Naive B cell (primary cell): ENCODE data around the gene MADCAM1. TPM values are rescaled to one million over a fixed set of nuclear protein-coding genes. Genes with fewer than 3 reads are reported as not detected.
"Not testable (repeated sequence)": the region's sequence is repeated elsewhere in the genome, so short reads cannot be mapped to it uniquely, and the experiment has no call there.

Source experiments
- ATAC-seq, 2 donors: fragments of 150-1000 bp; cut with Tn5 transposase; 2 replicates each; pipeline ENCODE4 v1.10.0; 2021; ENCODE audit warnings: low read depth in 2 of 2, mild to moderate bottlenecking in 2 of 2, moderate library complexity in 2 of 2
- DNase-seq: peaks from one replicate; pipeline ENCODE4 v3.0.0; 2022
- H3K27ac Mint-ChIP-seq, 6 donors: one replicate each; pipeline ENCODE4 v1.8.0; 2020 to 2022; ENCODE audit warnings: mild to moderate bottlenecking in 6 of 6, mixed read lengths in 6 of 6, moderate library complexity in 5 of 6, inconsistent platforms in 2 of 6
- H3K27me3 Mint-ChIP-seq, 3 donors: one replicate each; pipeline ENCODE4 v1.8.0; 2021 to 2022; ENCODE audit warnings: mixed read lengths in 3 of 3, mild to moderate bottlenecking in 1 of 3
- H3K36me3 Mint-ChIP-seq, 2 donors: one replicate each; pipeline ENCODE4 v1.8.0; 2020 to 2022; ENCODE audit warnings: mixed read lengths in 2 of 2, inconsistent platforms in 1 of 2, mild to moderate bottlenecking in 1 of 2
- H3K4me1 Mint-ChIP-seq, 3 donors: one replicate each; pipeline ENCODE4 v1.8.0; 2020 to 2022; ENCODE audit warnings: mixed read lengths in 3 of 3, inconsistent platforms in 1 of 3, mild to moderate bottlenecking in 1 of 3, moderate library complexity in 1 of 3
- H3K4me3 Mint-ChIP-seq, 8 donors: one replicate each; pipeline ENCODE4 v1.8.0; 2020 to 2022; ENCODE audit warnings: mild to moderate bottlenecking in 8 of 8, mixed read lengths in 8 of 8, moderate library complexity in 8 of 8, inconsistent platforms in 2 of 8
- H3K9me3 Mint-ChIP-seq, 7 donors: one replicate each; pipeline ENCODE4 v1.8.0; 2020 to 2022; ENCODE audit warnings: mixed read lengths in 7 of 7, mild to moderate bottlenecking in 5 of 7, inconsistent platforms in 2 of 7, moderate library complexity in 1 of 7
- polyA plus RNA-seq, 6 donors: library from polyadenylated mRNA; unstranded; fragments of 300-500 nt; fragmentation: Illumina TruSeq; gene quantifications; one replicate each; pipeline ENCODE4 v1.2.3, GENCODE V29; 2021; ENCODE audit warnings: low read depth in 6 of 6

Gene MADCAM1
- polyA plus RNA-seq: under 1 TPM in 4 of 6 donors, not detected in 2; 0.24 to 0.34 (median 0.30) TPM

DNA sequence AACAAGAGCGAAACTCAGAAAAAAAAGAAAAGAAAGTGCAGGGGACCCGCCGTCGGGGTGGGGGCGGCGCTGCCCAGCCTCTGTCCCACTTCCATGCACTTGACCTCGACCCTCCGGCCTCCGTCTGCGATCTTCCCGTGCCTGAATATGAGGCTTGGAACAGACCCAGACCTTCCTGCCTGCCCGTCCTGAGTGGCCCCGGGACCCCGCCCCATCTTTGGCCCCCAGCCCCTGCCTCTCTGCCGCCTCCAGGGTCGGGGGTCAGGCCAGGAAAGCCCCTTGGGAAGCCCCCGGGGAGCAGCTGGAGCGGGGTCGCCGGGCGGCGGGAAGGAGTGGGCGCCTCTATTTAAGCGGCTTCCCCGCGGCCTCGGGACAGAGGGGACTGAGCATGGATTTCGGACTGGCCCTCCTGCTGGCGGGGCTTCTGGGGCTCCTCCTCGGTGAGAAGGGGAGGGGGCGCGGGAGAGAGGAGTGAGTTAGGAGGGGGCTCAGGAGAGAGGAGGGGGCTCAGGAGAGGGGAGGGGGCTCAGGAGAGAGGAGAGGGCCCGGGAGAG, at the start of gene MADCAM1:
MADCAM1 (plus strand) TSS at position 375 of the 554 bp plus-strand sequence; CDS start at position 389, 14 bp downstream.
- ATAC-seq: no peak
- no peak for DNase-seq
- Mint-ChIP-seq H3K27ac (peak within 1 kb of the TSS in 2 of 6 donors; percentile 18 to 82), H3K4me3 (peak within 1 kb of the TSS in 4 of 8 donors; percentile 10 to 67 (median 32)), H3K9me3 (peaks cover 0 to 4% (median 0%) of the 10 kb centered on the region in 7 donors), H3K27me3 (peaks cover 7 to 26% (median 26%) of the 10 kb centered on the region in 3 donors), H3K4me1 (peaks cover 13 to 19% (median 17%) of the 10 kb centered on the region in 3 donors), H3K36me3 (peaks cover 0 to 9% of the 10 kb centered on the region in 2 donors)

DNA sequence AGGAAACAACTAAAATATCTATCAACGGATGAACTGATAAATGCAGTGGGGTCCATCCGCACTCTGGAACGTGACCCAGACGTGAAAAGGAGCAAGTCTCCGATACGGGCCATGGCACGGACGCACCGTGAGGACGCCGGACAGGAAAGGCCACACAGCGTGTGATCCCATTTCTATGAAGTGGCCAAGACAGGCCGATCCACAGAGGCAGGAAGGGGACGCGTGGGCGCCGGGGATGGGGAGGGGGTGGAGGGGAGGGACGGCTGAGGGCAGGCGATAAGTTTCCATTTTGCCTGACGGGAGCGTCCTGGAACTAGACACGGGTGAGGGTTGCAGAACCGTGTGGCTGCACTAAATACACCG, 49.2 kb upstream of the MADCAM1 start:
- H3K27me3 Mint-ChIP-seq: peaks cover 0 to 7% (median 4%) of the 10 kb centered on the region in 3 donors
- H3K36me3 Mint-ChIP-seq: peaks cover 0 to 2% of the 10 kb centered on the region in 2 donors
- peaks cover 0 to 2% (median 0%) of the 10 kb centered on the region in 3 donors for H3K4me1 Mint-ChIP-seq
- no peak for ATAC-seq
- no peak for DNase-seq
- H3K9me3 Mint-ChIP-seq: peaks cover 0 to 7% (median 4%) of the 10 kb centered on the region in 7 donors
- H3K4me3 Mint-ChIP-seq: no peak overlapping the region
- H3K27ac Mint-ChIP-seq: no peak overlapping the region

DNA sequence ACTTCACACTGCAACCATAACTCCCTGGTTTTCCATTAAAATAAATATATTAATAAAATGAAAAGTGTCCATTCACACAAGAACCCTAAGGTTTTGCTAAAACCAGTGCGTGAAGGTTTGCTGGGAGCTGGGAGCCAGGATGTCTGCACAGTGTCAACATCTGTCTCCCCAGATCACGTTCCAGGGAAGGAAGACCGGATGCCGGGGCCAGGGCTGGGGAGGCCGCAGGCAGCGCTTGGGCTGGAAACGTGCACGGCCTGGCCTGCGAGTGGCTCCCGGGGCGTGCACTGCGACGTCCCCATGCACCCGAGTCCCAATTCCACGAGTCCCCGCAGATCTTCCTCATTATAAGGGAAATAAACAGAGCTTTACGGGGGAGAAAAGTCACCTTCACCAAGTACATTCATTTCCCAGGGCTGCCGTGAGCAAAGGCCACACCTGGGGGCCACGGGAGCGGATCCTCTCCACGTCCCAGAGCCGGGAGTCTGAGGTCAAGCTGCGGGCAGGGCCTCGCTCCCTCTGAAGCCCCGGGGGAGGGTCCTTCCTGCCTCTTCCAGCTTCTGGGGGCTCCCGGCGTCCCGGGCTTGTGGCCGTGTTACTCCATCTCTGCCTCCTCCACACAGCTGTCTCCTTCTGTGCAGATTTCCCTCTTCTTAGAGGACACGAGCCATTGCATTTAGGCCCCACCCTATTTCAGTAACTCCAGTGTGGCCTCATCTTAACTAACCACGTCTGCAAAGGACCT, 48.3 kb upstream of the MADCAM1 start:
- Mint-ChIP-seq H3K27ac (peak overlapping the region in 1 of 6 donors; percentile 72), H3K27me3 (peaks cover 0 to 6% (median 0%) of the 10 kb centered on the region in 3 donors), H3K36me3 (no peaks in the 10 kb centered on the region), H3K4me1 (no peaks in the 10 kb centered on the region), H3K4me3 (no peak overlapping the region), H3K9me3 (peaks cover 0 to 5% (median 4%) of the 10 kb centered on the region in 7 donors)
- ATAC-seq: no peak
- no peak for DNase-seq

DNA sequence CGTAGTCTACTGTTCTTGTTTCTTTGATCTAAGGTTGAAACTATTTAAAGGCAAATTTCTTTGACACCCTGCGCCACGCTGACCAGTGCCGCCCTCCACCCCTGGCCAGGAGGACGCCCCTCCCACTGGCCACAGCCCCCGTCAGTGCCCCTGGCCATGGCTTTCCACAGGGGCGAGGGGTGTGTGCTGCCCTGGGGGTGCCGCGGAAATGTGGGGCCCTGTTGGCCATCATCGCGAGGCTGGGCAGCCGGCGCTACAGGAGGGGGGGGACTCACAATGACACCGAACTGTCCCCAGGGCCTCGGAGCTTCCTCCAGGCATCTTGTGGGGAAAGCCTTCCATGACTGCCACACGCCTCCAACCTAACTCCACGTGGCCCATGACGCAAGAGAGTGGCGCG, 46.4 kb upstream of the MADCAM1 start:
- Mint-ChIP-seq H3K27ac (no peak overlapping the region), H3K27me3 (no peaks in the 10 kb centered on the region), H3K4me3 (no peak overlapping the region), H3K4me1 (no peaks in the 10 kb centered on the region), H3K36me3 (no peaks in the 10 kb centered on the region), H3K9me3 (peaks cover 0 to 5% (median 5%) of the 10 kb centered on the region in 7 donors)
- no peak for ATAC-seq
- no peak for DNase-seq

DNA sequence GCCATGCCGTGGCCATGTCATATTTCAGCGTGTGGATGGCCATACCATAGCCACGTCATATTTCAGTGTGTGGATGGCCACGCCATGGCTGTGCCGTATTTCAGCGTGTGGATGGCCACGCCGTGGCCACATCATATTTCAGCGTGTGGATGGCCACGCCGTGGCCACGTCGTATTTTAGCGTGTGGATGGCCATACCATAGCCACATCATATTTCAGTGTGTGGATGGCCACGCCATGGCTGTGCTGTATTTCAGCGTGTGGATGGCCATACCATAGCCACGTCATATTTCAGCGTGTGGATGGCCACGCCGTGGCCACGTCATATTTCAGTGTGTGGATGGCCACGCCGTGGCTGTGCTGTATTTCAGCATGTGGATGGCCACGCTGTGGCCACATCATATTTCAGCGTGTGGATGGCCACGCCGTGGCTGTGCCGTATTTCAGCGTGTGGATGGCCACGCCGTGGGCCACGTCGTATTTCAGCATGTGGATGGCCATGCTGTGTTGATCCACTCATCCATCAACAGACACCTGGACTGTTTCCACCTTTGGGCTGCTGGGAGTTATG, 45.3 kb upstream of the MADCAM1 start:
- not testable (repeated sequence) for H3K4me3 Mint-ChIP-seq, H3K36me3 Mint-ChIP-seq, H3K4me1 Mint-ChIP-seq, H3K27ac Mint-ChIP-seq, H3K9me3 Mint-ChIP-seq, DNase-seq, H3K27me3 Mint-ChIP-seq, ATAC-seq

DNA sequence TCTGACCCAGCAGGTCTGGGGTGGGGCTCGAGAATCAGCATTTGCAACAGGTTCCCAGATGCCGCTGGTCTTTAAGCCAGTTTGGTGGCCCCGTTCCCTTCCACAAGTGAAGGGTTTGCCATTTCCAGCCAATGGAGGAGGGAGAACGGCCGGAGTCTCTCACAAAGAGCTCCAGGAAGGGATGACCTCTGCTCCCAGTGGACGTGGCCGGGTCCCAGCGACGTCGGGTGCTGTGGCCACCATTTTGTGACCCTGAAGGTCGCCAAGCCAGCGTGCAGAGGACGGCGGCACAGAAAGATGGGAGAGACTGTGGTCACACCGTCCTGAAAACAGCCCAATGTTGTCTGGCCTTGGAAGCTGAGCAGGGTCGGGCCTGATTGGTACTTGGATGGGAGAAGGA, 43.5 kb upstream of the MADCAM1 start:
- Mint-ChIP-seq H3K4me3 (no peak overlapping the region), H3K4me1 (peaks cover 0 to 4% (median 0%) of the 10 kb centered on the region in 3 donors), H3K36me3 (no peaks in the 10 kb centered on the region), H3K9me3 (peaks cover 0 to 8% (median 5%) of the 10 kb centered on the region in 7 donors), H3K27ac (peak overlapping the region in 1 of 6 donors; percentile 62), H3K27me3 (peaks cover 0 to 8% (median 6%) of the 10 kb centered on the region in 3 donors)
- DNase-seq: no peak
- no peak for ATAC-seq

DNA sequence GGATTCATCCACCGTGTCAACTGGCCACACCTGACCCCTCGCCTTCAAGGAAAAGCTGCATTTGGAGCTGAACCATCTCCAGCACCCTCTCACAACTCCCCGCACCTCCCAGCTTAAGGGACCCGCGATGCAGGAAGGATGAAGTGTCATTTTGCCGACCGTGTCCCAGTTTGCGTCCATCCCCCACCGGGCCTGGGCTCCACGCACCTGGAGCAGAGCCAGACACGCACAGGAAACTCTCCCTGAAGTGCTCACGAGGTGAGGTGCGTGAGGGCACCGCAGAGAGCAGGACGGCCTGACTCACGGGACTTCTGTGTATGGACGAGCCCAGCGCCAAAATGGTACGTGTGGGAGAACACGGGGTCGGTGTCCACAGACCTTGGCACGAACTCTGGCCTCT, 42.7 kb upstream of the MADCAM1 start:
- peaks cover 0 to 8% (median 5%) of the 10 kb centered on the region in 7 donors for H3K9me3 Mint-ChIP-seq
- H3K36me3 Mint-ChIP-seq: no peaks in the 10 kb centered on the region
- no peak overlapping the region for H3K4me3 Mint-ChIP-seq
- H3K27me3 Mint-ChIP-seq: peaks cover 0 to 8% (median 6%) of the 10 kb centered on the region in 3 donors
- DNase-seq (no peak), ATAC-seq (no peak)
- peaks cover 0 to 4% (median 0%) of the 10 kb centered on the region in 3 donors for H3K4me1 Mint-ChIP-seq
- H3K27ac Mint-ChIP-seq: no peak overlapping the region

DNA sequence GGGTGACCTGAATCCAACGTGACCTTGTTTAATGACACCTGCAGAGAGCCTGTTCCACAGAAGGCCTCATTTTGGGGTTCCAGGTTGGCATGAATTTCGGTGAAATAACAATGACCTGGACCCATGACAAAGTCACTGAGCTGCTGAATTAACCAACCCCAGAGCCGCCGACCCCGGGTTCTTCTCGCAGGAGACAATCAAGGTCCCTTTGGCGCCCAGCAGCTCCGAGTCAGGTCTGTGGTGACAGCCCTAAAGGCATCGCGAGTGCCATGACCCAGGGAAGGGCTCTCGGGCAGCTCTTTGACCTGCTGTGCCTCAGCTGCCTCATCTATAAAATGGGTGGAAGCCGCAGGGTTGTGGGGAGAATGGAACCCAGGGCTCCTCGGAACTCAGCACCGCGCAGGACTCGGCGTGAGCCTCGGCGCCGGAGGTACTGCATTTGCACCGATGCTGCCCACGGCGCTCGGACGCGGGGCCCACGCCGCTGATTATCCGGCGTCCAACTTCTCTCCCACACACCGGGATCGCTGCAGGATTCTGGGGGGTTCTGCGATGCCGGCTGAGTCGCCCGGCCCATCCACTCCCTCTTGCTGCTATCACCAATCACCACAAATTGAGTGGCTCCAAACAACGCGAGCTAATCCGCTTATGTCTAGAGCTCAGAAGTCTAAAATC, 41.1 kb upstream of the MADCAM1 start:
- no peak for DNase-seq
- ATAC-seq: no peak
- H3K4me3 Mint-ChIP-seq: no peak overlapping the region
- H3K36me3 Mint-ChIP-seq: no peaks in the 10 kb centered on the region
- H3K27me3 Mint-ChIP-seq: peaks cover 5 to 12% (median 8%) of the 10 kb centered on the region in 3 donors
- peaks cover 0 to 8% (median 5%) of the 10 kb centered on the region in 7 donors for H3K9me3 Mint-ChIP-seq
- H3K27ac Mint-ChIP-seq: no peak overlapping the region
- H3K4me1 Mint-ChIP-seq: peaks cover 0 to 6% (median 4%) of the 10 kb centered on the region in 3 donors

DNA sequence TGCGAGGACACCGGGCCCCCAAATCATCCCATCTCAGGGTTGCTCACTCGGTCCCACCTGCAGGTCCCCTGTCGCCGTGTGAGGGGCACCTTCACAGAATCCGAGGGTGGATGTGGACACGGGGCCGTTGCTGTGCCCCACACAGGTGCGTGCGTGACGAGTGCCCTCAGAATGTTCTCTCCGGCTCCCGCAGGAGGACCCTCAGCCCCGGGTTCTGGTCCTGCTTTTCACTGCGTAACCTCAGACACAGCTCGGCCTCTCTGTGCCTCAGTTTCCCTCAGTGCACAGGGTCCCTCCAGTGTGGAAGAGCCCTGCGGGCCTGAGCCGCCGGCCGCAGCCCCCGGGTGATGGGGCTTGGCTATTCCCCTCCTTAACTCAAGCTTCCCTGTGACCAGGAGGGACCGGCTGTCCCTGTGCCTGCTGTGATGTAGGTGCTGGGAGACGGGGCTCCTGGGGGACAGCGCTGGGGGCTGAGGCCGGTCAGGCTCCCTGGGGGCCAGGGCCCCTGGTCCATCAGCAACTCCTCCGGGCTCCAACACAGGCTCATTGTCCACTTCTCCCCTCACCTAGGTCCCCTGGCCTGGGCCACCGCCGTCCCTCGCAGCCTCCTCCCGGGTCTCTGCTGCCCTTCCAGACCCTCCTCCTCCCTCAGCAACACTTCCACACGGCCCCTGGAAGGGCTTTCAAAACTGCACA, 40.3 kb upstream of the MADCAM1 start:
- Mint-ChIP-seq H3K27ac (no peak overlapping the region), H3K4me1 (peaks cover 0 to 6% (median 4%) of the 10 kb centered on the region in 3 donors), H3K27me3 (peaks cover 5 to 12% (median 8%) of the 10 kb centered on the region in 3 donors), H3K36me3 (no peaks in the 10 kb centered on the region), H3K9me3 (peaks cover 0 to 4% (median 0%) of the 10 kb centered on the region in 7 donors), H3K4me3 (no peak overlapping the region)
- DNase-seq (no peak), ATAC-seq (no peak)

DNA sequence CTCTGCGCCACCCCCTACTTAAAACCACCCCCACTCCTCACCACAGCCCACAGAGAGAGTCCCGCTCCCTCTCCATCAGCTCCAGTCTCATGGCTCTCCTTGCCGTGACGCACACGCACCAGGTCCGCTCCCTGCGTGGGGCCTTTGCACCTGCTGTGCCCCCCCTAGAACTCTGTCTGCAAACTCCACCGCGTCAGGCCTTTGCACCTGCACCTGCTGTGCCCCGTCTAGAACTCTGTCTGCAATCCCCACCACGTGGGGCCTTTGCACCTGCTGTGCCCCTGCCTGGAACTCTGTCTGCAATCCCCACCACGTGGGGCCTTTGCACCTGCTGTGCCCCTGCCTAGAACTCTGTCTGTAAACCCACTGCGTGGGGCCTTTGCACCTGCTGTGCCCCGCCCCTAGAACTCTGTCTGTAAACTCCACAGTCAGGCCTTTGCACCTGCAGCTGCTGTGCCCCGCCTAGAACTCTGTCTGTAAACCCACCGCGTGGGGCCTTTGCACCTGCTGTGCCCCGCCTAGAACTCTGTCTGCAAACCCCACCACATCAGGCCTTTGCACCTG, 39.7 kb upstream of the MADCAM1 start:
- Mint-ChIP-seq H3K4me1 (peaks cover 0 to 6% (median 6%) of the 10 kb centered on the region in 3 donors), H3K27ac (no peak overlapping the region)
- no peak for DNase-seq

DNA sequence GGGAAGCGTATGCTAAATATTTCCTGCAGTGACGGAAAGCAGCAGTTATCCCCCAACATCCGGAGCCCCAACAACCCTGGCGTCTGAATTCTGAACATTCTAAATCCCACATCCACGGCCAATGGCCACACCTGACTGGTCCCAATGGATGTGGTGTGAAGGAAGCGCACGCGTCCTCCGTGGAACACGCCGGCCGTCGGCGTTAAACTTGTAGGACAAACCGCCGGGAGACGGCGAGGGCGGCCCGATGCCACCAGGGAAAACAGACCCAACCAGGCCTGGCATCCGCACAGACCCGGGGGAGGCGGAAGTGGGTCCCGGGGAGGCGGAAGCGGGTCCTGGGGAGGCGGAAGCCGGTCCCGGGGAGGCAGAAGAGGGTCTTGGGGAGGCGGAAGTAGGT, 38.6 kb upstream of the MADCAM1 start:
- H3K9me3 Mint-ChIP-seq: peaks cover 0 to 4% (median 0%) of the 10 kb centered on the region in 7 donors
- peaks cover 0 to 8% (median 7%) of the 10 kb centered on the region in 3 donors for H3K4me1 Mint-ChIP-seq
- peaks cover 5 to 24% (median 19%) of the 10 kb centered on the region in 3 donors for H3K27me3 Mint-ChIP-seq
- H3K27ac Mint-ChIP-seq: peak overlapping the region in 1 of 6 donors; percentile 44
- peak overlapping the region in 2 of 8 donors; percentile 2 to 64 for H3K4me3 Mint-ChIP-seq
- ATAC-seq (no peak), DNase-seq (no peak)
- H3K36me3 Mint-ChIP-seq: no peaks in the 10 kb centered on the region

More for the DNA sequence above, 39.7 kb upstream of the MADCAM1 start:
- Mint-ChIP-seq H3K36me3 (no peaks in the 10 kb centered on the region), H3K9me3 (peaks cover 0 to 4% (median 0%) of the 10 kb centered on the region in 7 donors), H3K4me3 (no peak overlapping the region), H3K27me3 (peaks cover 5 to 15% (median 11%) of the 10 kb centered on the region in 3 donors)
- ATAC-seq: no peak
